ENCODE data around the gene LAMA5.

The LAMA5 gene

DNA sequence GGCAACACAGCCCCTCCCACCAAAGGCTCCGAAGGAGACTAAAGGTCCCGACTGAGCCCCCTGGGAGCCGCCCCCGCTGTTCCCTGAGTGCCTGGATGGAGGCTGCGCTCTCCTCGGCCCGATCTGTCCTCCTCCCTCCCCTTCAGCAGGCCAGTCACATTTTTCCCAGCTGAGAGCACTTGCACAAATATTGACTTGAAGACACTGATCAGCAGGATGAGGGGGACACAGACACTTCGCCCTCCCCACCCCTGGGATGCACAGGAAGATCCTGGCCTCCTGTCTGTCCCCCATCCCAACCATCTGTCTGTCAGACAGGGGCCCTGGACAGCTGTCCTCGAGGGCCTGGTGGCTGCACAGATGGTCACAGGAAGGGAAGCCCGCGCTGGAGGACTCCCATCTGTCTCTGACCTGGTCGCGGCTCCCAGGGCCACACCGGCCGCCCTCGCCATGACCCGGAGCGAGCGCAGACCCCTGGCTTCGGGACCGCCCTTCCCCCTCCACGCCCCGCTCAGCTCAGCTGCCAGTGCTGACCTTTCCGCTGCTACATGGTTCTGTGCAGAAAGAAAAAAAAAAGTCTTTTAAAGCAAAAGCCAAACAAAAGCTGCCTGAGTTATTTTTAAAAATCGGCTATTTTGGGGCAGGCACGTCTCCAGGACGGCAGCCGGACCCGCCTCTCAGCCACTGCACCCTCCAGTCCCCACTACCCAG is 11.1 kb downstream of the LAMA5 start:
- no peak for DNase-seq (ENCODE audit: low read depth)
- H3K4me3 ChIP-seq (ENCODE audit: low read depth, low read length), result no peak overlapping the region
- TF ChIP-seq, protein P1, sequence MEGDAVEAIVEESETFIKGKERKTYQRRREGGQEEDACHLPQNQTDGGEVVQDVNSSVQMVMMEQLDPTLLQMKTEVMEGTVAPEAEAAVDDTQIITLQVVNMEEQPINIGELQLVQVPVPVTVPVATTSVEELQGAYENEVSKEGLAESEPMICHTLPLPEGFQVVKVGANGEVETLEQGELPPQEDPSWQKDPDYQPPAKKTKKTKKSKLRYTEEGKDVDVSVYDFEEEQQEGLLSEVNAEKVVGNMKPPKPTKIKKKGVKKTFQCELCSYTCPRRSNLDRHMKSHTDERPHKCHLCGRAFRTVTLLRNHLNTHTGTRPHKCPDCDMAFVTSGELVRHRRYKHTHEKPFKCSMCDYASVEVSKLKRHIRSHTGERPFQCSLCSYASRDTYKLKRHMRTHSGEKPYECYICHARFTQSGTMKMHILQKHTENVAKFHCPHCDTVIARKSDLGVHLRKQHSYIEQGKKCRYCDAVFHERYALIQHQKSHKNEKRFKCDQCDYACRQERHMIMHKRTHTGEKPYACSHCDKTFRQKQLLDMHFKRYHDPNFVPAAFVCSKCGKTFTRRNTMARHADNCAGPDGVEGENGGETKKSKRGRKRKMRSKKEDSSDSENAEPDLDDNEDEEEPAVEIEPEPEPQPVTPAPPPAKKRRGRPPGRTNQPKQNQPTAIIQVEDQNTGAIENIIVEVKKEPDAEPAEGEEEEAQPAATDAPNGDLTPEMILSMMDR (IDR thresholded peaks at IDR 0.05; ENCODE audit: low read depth, low read length, missing control alignments), result no peak

DNA sequence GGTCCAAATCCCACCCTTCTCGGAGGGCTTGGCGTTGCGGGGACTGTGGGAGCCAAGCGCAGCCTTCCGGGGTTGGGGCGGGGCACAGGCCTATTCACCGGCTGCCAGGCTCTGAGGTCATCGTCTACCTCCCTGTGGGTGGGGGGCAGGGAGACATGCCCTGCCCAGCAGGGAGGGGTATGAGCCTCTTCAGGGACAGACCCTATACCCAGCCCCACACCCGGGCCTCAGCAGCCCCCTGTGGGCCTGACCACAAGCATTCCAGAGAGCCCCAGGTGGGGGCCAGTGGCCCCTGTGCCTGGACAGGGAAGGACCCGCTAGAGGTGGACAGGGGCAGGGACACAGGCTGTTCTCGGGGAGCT is 11.6 kb downstream of the LAMA5 start:
- TF ChIP-seq, protein P1 (IDR thresholded peaks at IDR 0.05; ENCODE audit: low read depth, low read length, missing control alignments), result no peak
- H3K4me3 ChIP-seq (ENCODE audit: low read depth, low read length), result no peak overlapping the region
- no peak for DNase-seq (ENCODE audit: low read depth)

DNA sequence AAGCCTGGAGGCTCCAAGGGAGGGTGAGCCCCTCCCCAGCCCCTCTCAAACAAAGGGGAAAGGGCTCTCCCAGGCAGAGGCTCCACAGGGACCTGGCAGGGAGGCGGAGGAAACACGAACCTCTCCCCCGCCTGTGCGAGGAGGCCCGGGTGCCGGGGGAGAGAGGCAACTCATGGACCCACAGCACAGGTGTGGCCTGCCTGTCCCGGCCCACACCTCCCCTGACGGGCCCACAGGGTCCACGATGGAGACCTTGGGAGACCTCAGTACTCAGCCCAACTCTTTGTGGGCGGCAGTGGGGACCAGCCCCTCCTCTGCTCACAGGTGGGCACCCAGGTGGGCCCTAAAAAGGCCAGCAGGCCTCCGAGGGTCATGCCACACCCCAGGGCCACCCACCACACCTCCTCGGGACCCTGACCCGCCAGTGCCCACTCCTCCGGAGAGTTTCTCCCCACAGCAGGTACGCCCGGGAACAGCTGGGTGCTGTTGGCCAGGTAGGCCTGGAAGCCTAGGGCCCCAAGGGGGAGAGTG is 12.2 kb downstream of the LAMA5 start:
- TF ChIP-seq, protein P1 (IDR thresholded peaks at IDR 0.05; ENCODE audit: low read depth, low read length, missing control alignments), result no peak
- H3K4me3 ChIP-seq (ENCODE audit: low read depth, low read length), result no peak overlapping the region
- no peak for DNase-seq (ENCODE audit: low read depth)

DNA sequence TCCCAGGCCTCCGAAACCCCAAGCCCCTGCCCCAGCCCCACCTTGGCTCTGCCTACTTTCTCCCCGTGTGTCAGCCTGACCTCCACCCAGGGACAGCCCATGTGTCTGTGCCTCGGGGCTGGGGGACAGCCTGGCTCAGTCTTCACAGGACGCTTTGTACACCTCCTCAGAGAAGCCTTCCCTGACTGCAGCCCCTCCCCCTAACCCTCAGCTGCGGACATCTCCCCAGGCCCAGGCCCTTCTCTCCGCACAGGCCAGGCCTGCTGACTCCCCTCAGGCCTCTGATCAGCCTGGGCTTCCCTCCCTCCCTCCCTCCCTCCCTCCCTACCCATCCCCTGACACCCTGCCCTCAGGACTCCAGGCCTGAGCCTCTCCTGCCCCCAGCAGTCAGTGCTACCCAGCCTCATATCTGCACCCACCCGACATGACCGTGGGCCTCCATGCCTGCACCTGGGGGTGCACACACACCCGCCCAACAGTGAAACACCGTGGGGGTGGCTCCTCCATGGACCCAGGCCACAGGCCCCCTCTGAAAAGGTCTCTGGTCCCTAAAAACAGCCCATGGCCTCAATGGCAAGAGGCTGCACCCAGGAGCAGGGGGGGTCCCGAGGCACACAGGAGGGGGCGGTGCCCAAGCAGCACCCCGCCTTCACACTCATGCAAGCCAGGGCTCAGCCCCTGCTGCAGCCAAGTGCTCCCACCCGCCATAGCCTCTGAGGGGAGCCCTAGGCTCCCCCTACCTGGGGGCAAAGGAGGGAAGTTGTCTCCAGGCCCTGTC is 12.9 kb downstream of the LAMA5 start:
- TF ChIP-seq, protein P1 (IDR thresholded peaks at IDR 0.05; ENCODE audit: low read depth, low read length, missing control alignments), result no peak
- H3K4me3 ChIP-seq (ENCODE audit: low read depth, low read length), result no peak overlapping the region
- DNase-seq (ENCODE audit: low read depth), result no peak

DNA sequence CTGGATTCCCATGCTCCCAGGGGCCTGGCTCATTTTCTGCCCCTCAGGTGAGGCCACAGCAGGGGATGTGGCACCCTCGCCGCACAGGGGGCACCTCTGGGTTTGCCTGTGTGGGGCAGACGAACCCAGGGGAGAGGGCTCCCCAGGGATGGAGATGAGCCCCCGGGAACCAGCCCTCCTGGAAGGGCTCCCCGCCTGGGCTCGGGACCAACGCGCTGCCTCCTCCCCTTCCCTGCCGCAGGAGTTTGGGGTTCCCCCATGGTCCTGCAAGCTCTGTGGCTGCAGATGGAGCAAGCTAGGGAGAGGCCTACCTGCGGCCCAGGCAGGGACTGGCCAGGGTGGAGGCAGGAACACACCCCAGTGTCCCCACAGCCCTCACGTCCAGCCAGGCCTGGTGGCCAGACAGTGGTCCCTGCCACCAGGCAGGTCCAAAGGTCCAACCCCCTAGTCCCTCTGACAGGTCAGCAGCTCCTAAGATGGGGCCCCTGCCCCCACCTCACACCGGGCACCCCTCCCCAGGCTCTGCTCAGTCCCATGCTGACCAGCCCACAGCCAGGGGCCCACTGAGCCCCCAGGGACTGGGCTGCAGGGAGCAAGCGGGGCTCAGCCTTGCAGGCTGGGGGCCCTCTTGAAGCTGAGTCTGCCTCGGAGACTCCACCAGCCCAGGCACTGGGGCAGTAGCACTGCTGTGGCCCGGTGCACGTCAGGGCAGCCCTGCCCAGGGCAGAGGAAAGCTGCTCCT is 13.7 kb downstream of the LAMA5 start:
- TF ChIP-seq, protein P1 (IDR thresholded peaks at IDR 0.05; ENCODE audit: low read depth, low read length, missing control alignments), result no peak
- DNase-seq (ENCODE audit: low read depth), result no peak
- H3K4me3 ChIP-seq (ENCODE audit: low read depth, low read length), result no peak overlapping the region

DNA sequence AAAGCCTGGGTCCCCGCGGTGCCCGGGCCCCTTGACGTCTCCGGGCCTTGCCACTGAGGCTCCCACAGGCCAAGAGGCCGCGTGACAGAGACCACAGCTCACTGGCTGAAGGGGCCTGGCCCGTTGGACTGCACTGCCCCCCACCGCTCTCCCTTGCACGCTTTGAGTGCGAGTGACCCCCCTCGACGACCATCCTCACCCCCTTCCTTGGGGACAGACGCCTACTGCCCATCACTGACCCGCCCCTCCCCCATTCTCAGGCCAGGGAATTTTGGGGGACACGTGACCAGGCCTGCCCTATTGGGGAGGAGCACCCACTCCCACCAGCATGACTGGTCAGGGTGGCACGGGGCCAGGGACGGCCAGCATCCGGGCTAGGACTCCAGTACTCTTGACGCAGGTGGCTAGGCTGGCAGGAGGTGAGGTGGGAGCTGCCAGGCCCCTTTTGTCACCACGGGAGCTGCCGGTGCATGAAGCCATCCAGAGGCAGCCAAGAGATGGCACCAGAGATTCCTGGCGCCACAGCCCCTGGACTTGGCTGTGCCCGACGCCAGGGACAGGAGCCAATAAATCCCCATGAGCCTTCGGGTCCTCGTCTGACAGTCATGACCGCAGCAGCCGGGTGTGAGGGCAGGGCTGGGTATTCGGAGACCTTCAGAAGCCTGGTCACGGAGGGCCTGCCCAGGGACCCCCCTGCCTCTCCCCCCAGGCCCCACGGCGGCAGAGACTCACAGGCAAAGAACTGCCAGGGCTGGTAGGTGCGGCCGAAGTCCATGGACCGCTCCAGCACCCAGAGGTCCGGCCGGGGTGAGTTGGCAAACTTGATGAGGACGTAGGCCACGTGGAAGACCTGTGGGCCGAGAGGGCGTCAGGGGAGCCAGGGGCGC is 14.5 kb downstream of the LAMA5 start:
- DNase-seq (ENCODE audit: low read depth), result no peak
- TF ChIP-seq, protein P1 (IDR thresholded peaks at IDR 0.05; ENCODE audit: low read depth, low read length, missing control alignments), result no peak
- H3K4me3 ChIP-seq (ENCODE audit: low read depth, low read length), result no peak overlapping the region

Measured in GM12864 (cell line).